Measurements from ENCODE around the gene DNAAF1.
"Not testable (repeated sequence)": the region's sequence is repeated elsewhere in the genome, so short reads cannot be mapped to it uniquely, and the experiment has no call there.

Gene DNAAF1

DNA sequence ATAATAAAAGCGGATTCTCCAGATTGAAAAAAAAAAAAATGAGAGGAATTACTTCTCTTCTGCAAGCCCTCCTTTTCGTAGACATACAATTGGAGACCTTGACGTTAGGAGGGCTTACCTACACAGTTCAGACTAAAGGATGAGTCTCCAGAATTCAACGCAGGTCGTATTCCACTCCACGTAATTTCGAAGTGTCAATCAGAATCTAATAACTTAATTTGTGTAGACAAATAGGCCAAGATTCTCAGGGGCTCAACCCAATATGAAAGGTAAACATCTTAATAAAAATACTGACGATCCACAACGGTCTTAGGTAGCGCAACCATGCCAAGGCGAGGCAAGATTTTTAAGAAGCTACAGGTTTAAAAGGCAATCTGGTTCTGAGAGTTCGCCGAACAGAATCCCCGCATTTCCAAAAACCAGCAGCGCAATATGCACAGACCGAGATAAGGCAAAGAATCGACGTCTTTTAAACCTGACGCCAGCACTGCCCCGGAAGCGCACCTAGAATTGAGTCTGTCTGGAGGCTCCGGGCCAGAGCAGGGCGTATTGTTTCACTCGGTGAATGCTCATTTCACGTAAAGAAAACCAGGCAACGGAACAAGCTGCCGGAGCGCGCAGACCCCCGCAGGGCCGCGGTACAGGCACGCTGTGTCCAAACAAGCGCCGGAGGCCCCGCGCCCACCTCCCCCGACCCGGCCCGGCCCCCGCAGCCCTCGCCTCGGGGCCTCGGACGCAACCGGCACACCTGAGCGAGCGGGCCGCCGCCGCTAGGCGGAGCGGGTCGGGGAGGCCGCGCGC lies 29.0 kb upstream of the DNAAF1 start:
- H3K4me3 ChIP-seq (ENCODE audit: low read depth, low read length), result peak overlapping the region; percentile 78
- TF ChIP-seq, protein P1, sequence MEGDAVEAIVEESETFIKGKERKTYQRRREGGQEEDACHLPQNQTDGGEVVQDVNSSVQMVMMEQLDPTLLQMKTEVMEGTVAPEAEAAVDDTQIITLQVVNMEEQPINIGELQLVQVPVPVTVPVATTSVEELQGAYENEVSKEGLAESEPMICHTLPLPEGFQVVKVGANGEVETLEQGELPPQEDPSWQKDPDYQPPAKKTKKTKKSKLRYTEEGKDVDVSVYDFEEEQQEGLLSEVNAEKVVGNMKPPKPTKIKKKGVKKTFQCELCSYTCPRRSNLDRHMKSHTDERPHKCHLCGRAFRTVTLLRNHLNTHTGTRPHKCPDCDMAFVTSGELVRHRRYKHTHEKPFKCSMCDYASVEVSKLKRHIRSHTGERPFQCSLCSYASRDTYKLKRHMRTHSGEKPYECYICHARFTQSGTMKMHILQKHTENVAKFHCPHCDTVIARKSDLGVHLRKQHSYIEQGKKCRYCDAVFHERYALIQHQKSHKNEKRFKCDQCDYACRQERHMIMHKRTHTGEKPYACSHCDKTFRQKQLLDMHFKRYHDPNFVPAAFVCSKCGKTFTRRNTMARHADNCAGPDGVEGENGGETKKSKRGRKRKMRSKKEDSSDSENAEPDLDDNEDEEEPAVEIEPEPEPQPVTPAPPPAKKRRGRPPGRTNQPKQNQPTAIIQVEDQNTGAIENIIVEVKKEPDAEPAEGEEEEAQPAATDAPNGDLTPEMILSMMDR (IDR thresholded peaks at IDR 0.05; ENCODE audit: low read depth, low read length, missing control alignments), result peak; percentile 14
- no peak for DNase-seq (ENCODE audit: low read depth)

DNA sequence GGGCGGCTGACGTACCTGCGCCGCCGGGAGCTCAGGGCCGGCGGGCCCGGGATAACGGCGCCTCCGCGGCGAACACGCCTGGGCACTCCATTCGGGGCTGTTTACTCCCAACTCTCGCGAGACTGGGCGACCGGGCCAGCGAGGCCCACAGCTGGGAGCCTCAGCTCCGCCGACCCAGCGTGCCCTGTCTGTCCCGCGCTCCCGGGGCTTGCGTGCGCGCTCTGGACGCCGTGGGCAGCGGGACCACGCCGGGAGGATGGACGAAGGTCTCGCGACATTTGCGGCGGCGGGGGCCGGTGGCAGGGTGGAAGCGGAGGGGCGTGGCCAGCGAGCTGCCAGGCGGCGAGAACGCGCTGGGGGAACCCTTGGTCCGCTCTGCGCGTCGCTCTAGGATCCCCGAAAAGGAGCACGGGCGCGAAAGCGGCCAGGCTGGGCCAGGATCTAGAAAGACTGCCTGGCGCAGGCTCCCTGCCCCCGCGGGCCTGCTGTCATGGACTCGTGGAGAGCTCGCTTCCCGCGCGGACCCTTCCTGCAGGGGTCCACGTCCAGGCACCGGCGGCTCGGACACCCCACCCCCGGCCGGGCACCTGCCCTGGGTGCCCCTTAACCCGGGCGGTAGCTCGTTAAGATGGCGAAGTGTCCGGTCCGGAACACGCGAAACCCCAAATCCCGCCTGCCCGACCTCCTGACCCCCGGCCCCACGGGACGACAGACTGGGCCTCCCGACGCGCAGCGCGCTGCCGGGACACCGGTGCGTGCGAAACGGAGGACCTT lies 28.2 kb upstream of the DNAAF1 start, which contains the start of gene MBTPS1:
Gene MBTPS1, minus strand, starts transcription at position 223 of the 774 bp plus-strand sequence. CDS start 15,159 bp downstream, outside the sequence.
- peak within 1 kb of the TSS; percentile 78 for H3K4me3 ChIP-seq (ENCODE audit: low read depth, low read length)
- peak; percentile 91 for DNase-seq (ENCODE audit: low read depth)
- TF ChIP-seq, protein P1 (IDR thresholded peaks at IDR 0.05; ENCODE audit: low read depth, low read length, missing control alignments), result no peak

DNA sequence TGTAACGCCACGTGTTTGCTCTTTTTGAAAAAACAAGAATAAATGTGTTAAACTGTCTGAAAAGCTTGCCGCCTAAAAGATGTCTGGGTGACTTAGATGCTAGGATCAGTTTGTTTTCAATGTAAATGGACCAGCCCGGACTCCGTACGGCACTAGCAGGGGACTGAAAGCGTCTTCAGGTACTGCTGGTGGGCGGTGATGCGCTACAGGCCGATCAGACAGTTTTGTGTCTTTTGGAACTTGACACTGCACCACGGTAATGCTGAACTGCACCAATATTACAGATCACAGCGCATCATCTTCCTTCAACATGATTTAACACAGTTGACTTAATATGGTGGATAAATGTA lies 27.6 kb upstream of the DNAAF1 start:
- DNase-seq (ENCODE audit: low read depth), result no peak
- peak overlapping the region; percentile 78 for H3K4me3 ChIP-seq (ENCODE audit: low read depth, low read length)
- TF ChIP-seq, protein P1 (IDR thresholded peaks at IDR 0.05; ENCODE audit: low read depth, low read length, missing control alignments), result no peak

DNA sequence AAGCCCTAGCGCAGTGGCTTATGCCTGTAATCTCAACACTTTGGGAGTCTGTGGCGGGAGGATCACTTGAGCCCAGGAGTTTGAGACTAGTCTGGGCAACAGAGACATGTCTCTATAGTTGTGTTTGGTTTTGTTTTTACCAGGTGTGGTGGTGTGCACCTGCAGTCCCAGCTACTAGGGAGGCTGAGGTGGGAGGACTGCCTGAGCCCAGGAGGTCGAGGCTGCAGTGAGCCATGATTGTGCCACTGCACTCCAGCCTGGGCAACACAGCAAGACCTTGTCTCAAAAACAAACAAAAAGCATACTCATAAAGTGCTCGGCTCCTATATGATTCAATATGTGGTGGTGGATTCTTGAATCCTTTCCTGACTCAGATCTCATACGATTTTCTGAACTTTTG lies 26.8 kb upstream of the DNAAF1 start:
- H3K4me3 ChIP-seq (ENCODE audit: low read depth, low read length); DNase-seq (ENCODE audit: low read depth): not testable (repeated sequence)

DNA sequence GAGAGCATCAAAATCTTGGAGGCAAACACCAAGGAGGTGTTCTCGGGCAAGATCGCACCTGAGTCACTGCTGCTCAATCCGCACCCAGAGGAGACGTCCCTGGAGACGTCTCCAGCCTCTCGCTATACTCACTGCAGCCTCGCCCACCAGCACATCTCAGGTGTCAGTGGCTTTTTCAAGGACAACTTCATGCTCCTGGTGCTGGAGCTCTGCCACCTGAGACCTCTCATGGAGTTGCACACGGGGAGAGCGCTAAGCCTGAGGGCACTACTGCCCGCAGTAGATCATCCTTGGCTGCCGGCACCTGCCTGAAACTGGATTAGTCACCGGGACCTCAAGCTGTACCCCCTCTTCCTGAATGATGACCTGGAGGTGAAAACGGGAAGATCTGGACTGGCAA lies 25.7 kb upstream of the DNAAF1 start:
- H3K4me3 ChIP-seq (ENCODE audit: low read depth, low read length), result no peak overlapping the region
- no peak for DNase-seq (ENCODE audit: low read depth)
- TF ChIP-seq, protein P1 (IDR thresholded peaks at IDR 0.05; ENCODE audit: low read depth, low read length, missing control alignments), result no peak

DNA sequence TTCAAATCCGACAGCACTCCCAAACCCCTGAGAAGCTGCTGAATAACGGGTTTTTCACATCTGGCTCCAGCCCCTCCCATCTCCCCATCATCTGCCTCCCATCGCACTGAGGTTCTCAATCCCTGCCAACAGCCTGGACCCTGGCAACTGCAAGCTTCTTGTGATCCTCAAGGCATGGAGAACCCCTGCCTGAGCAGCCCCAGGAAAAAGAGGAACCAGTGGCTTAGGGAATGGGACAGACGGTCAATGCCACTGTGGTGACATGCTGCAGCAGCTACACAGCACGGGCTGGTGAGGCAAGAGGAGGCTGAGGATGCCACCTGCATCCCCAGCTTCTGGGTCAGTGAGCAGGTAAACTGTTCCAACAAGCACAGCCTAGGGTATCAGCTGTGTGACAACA lies 25.1 kb upstream of the DNAAF1 start:
- DNase-seq (ENCODE audit: low read depth), result no peak
- H3K4me3 ChIP-seq (ENCODE audit: low read depth, low read length), result no peak overlapping the region
- TF ChIP-seq, protein P1 (IDR thresholded peaks at IDR 0.05; ENCODE audit: low read depth, low read length, missing control alignments), result no peak

DNA sequence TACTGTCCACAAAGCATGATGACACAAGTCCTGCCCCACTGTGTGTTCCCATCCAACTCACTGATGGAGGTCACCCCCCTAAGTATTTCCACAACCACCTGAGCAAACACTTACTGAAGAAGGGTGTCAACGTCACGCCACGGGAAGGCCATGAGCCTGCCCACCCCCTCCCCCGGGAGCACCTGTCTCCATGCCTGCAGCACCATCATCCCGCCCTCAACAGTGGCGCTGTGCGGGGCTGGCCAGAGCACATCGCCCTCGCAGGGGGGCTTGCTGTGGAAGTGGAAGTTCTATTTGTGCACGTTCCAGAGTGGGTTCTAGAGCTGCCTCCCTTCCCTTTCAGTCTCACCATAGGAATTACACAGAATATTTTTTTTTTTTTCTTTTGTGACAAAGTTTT lies 24.1 kb upstream of the DNAAF1 start:
- no peak overlapping the region for H3K4me3 ChIP-seq (ENCODE audit: low read depth, low read length)
- TF ChIP-seq, protein P1 (IDR thresholded peaks at IDR 0.05; ENCODE audit: low read depth, low read length, missing control alignments), result no peak
- no peak for DNase-seq (ENCODE audit: low read depth)
